Measurements from ENCODE around the gene HERC4.
"Not testable (repeated sequence)": the region's sequence is repeated elsewhere in the genome, so short reads cannot be mapped to it uniquely, and the experiment has no call there.

HERC4 gene

GRCh38 chr10:67917679-67918078, 157.4 kb downstream of the HERC4 start:
- Mint-ChIP-seq H3K4me1 (peaks cover 22% of the 10 kb centered on the region), H3K9me3 (no peaks in the 10 kb centered on the region), H3K27me3 (no peaks in the 10 kb centered on the region), H3K36me3 (peaks cover 7% of the 10 kb centered on the region), H3K4me3 (no peak overlapping the region), H3K27ac (peak overlapping the region; percentile 26)

GRCh38 chr10:67917169-67917568, 157.9 kb downstream of the HERC4 start:
- Mint-ChIP-seq H3K4me3 (no peak overlapping the region), H3K27ac (peak overlapping the region; percentile 26)

GRCh38 chr10:67914777-67915340, 160.2 kb downstream of the HERC4 start:
- Mint-ChIP-seq H3K4me3 (no peak overlapping the region), H3K9me3 (no peaks in the 10 kb centered on the region), H3K27me3 (no peaks in the 10 kb centered on the region), H3K36me3 (peaks cover 11% of the 10 kb centered on the region), H3K27ac (peak overlapping the region; percentile 26), H3K4me1 (peaks cover 27% of the 10 kb centered on the region)

More at GRCh38 chr10:67917169-67917568, 157.9 kb downstream of the HERC4 start:
- H3K36me3 Mint-ChIP-seq = peaks cover 10% of the 10 kb centered on the region
- H3K4me1 Mint-ChIP-seq = peaks cover 27% of the 10 kb centered on the region
- no peaks in the 10 kb centered on the region for H3K9me3 Mint-ChIP-seq
- no peaks in the 10 kb centered on the region for H3K27me3 Mint-ChIP-seq

- H3K36me3 Mint-ChIP-seq = peaks cover 19% of the 10 kb centered on the region
- no peaks in the 10 kb centered on the region for H3K9me3 Mint-ChIP-seq
- no peak overlapping the region for H3K4me3 Mint-ChIP-seq
- peaks cover 28% of the 10 kb centered on the region for H3K4me1 Mint-ChIP-seq
- peak overlapping the region; percentile 60 for H3K27ac Mint-ChIP-seq
- no peaks in the 10 kb centered on the region for H3K27me3 Mint-ChIP-seq
These were observed 162.6 kb downstream of the HERC4 start for GRCh38 chr10:67912331-67912946.

GRCh38 chr10:67903581-67903980, 171.5 kb downstream of the HERC4 start:
- H3K27ac Mint-ChIP-seq = no peak overlapping the region
- no peak overlapping the region for H3K4me3 Mint-ChIP-seq
- H3K9me3 Mint-ChIP-seq = no peaks in the 10 kb centered on the region
- peaks cover 15% of the 10 kb centered on the region for H3K36me3 Mint-ChIP-seq
- H3K27me3 Mint-ChIP-seq = no peaks in the 10 kb centered on the region
- peaks cover 26% of the 10 kb centered on the region for H3K4me1 Mint-ChIP-seq

GRCh38 chr10:67893637-67894036, 181.4 kb downstream of the HERC4 start:
- H3K4me3 Mint-ChIP-seq = no peak overlapping the region
- H3K27ac Mint-ChIP-seq = no peak overlapping the region
- H3K27me3 Mint-ChIP-seq = no peaks in the 10 kb centered on the region
- no peaks in the 10 kb centered on the region for H3K9me3 Mint-ChIP-seq
- peaks cover 6% of the 10 kb centered on the region for H3K36me3 Mint-ChIP-seq
- H3K4me1 Mint-ChIP-seq = peaks cover 32% of the 10 kb centered on the region

GRCh38 chr10:67884842-67885670, 190.0 kb downstream of the HERC4 start:
- Mint-ChIP-seq H3K4me1 (peaks cover 36% of the 10 kb centered on the region), H3K36me3 (peaks cover 10% of the 10 kb centered on the region), H3K4me3 (peak overlapping the region; percentile 97), H3K27ac (peak overlapping the region; percentile 74), H3K27me3 (no peaks in the 10 kb centered on the region), H3K9me3 (no peaks in the 10 kb centered on the region)

- no peaks in the 10 kb centered on the region for H3K9me3 Mint-ChIP-seq
- peaks cover 32% of the 10 kb centered on the region for H3K4me1 Mint-ChIP-seq
- H3K4me3 Mint-ChIP-seq = peak within 1 kb of the TSS; percentile 97
- no peaks in the 10 kb centered on the region for H3K27me3 Mint-ChIP-seq
- H3K27ac Mint-ChIP-seq = peak within 1 kb of the TSS; percentile 98
- peaks cover 6% of the 10 kb centered on the region for H3K36me3 Mint-ChIP-seq
These were observed 190.7 kb downstream of the HERC4 start, which contains the start of gene SIRT1 for GRCh38 chr10:67884313-67884841. Gene SIRT1, plus strand, starts transcription at chr10:67884656. Its CDS starts 66 bp downstream, at chr10:67884722.

- Mint-ChIP-seq H3K9me3 (no peaks in the 10 kb centered on the region), H3K4me3 (peak overlapping the region; percentile 97), H3K4me1 (peaks cover 27% of the 10 kb centered on the region), H3K27ac (peak overlapping the region; percentile 98), H3K27me3 (no peaks in the 10 kb centered on the region), H3K36me3 (peaks cover 5% of the 10 kb centered on the region)
These were observed 191.3 kb downstream of the HERC4 start for GRCh38 chr10:67883710-67884312.

GRCh38 chr10:67878133-67878532, 196.9 kb downstream of the HERC4 start:
- H3K9me3 Mint-ChIP-seq = no peaks in the 10 kb centered on the region
- H3K27ac Mint-ChIP-seq = no peak overlapping the region
- H3K36me3 Mint-ChIP-seq = no peaks in the 10 kb centered on the region
- H3K4me1 Mint-ChIP-seq = no peaks in the 10 kb centered on the region
- H3K27me3 Mint-ChIP-seq = no peaks in the 10 kb centered on the region
- H3K4me3 Mint-ChIP-seq = no peak overlapping the region

- not testable (repeated sequence) for H3K4me3 Mint-ChIP-seq, H3K27me3 Mint-ChIP-seq, H3K27ac Mint-ChIP-seq, H3K36me3 Mint-ChIP-seq, H3K4me1 Mint-ChIP-seq, H3K9me3 Mint-ChIP-seq
These were observed 197.7 kb downstream of the HERC4 start for GRCh38 chr10:67877421-67877820.

GRCh38 chr10:67875340-67876238, 199.5 kb downstream of the HERC4 start:
- H3K27ac Mint-ChIP-seq = no peak overlapping the region
- no peak overlapping the region for H3K4me3 Mint-ChIP-seq
- H3K36me3 Mint-ChIP-seq = no peaks in the 10 kb centered on the region
- no peaks in the 10 kb centered on the region for H3K27me3 Mint-ChIP-seq
- H3K4me1 Mint-ChIP-seq = no peaks in the 10 kb centered on the region
- H3K9me3 Mint-ChIP-seq = no peaks in the 10 kb centered on the region

Data from activated naive CD4-positive, alpha-beta T cell treated with anti-CD3 and anti-CD28 coated beads, Interleukin-2, amount 50 U/mL, for 24 hours (primary cell).